ENCODE measurements around the gene PLSCR5.

The PLSCR5 gene

DNA sequence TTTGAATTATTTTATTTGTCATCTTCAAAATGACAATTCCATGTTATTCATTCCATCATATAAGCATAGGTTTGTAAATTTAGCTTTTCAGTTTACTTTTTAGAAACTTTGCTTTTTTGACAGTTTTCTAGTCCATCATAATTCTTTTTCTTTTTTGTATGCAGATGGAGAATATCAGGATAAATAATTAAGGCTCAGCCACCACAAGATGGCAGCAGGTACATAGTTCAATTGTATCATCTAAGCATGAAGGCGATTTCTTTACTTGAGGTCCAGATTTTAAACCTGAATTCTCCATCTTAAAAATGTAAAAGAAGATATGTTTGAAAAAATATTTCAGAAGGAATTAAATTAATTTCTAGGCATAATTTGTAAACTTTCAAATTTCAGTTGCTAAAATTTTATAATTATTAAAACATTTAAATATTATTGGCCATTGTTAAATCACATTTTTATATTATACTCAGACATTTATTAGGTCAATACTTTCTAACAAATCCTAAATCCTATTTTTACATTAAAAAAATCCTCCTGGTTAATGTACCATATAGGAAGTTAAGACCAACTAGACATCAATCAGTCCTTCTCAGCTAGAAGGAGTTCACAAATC, 15.1 kb downstream of the PLSCR5 start:
- Histone ChIP-seq H3K4me3 (no peak overlapping the region), H3K27ac (no peak overlapping the region)
- no peak for DNase-seq (ENCODE audit: low spot score)
- TF ChIP-seq, protein P1, sequence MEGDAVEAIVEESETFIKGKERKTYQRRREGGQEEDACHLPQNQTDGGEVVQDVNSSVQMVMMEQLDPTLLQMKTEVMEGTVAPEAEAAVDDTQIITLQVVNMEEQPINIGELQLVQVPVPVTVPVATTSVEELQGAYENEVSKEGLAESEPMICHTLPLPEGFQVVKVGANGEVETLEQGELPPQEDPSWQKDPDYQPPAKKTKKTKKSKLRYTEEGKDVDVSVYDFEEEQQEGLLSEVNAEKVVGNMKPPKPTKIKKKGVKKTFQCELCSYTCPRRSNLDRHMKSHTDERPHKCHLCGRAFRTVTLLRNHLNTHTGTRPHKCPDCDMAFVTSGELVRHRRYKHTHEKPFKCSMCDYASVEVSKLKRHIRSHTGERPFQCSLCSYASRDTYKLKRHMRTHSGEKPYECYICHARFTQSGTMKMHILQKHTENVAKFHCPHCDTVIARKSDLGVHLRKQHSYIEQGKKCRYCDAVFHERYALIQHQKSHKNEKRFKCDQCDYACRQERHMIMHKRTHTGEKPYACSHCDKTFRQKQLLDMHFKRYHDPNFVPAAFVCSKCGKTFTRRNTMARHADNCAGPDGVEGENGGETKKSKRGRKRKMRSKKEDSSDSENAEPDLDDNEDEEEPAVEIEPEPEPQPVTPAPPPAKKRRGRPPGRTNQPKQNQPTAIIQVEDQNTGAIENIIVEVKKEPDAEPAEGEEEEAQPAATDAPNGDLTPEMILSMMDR (IDR thresholded peaks at IDR 0.05): peak; percentile 37

DNA sequence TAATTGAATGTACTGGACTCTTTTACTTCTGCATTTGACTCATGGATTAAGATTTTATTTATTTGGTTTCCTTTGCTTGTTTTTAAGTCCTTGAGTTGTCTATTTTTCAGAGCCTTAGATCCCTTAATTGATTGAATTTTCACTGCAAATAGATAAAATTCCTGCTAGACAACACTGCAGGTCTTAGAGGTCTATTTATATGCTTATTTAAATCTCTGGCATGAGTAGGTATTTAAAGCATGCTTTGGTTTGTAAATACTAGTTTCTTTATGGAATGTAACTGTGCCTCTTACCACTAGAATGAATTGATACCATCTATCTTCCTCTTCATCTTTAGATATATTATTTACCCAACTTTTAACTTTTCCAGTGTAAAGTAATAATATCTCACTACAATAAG, 20.0 kb downstream of the PLSCR5 start:
- no peak overlapping the region for H3K27ac ChIP-seq
- DNase-seq (ENCODE audit: low spot score): no peak
- no peak overlapping the region for H3K4me3 ChIP-seq
- TF ChIP-seq, protein P1 (IDR thresholded peaks at IDR 0.05): no peak

DNA sequence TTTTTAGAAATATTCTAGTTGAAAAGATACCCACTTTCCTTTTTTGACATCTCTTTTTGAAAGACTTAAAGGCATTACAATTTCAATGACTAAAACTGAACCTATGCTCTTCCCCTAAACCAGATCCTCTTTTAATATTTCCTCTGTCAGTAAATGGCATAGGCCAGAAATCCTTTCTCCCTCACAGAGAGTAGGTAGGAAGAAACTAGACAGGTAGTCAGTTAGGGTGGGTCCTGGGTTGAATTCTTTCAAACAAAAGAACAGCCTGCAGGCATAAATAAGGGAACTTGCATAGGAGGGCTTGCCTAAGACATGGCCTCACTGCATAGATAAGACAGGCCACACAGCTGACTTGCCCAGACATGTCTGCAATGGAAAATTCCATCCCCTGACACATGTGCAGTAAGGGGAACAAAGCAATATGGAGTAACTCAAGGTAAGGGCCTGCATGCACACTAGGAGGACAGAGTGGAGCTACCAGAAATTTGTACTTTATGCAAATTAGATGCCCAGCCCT, 23.1 kb downstream of the PLSCR5 start:
- H3K27ac ChIP-seq: no peak overlapping the region
- H3K4me3 ChIP-seq: no peak overlapping the region
- no peak for DNase-seq (ENCODE audit: low spot score)
- TF ChIP-seq, protein P1 (IDR thresholded peaks at IDR 0.05): no peak

DNA sequence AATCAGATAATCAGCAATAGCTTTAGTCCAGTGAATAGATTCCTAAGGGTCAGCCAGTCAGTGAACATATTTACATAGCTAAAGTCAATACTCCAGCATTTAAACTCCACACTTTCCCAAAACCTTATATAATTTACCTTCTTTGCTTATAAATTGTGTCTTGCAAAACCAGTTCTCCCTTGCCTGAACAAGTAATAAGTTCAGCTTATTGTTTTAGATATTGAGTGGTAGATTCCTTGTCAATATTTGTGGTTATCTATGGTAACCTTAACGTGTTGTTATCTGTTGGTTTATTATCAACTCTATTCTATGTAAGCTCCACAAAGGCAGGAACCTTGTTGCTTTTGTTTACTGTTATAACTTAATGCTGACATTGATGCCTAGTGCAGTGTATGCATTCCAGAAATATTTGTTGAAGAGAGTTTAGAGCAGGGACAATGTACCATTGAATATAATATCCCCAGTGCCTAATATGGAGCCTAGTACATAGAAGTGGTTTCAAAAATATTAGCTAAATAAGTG, 24.0 kb downstream of the PLSCR5 start:
- TF ChIP-seq, protein P1 (IDR thresholded peaks at IDR 0.05): no peak
- no peak for DNase-seq (ENCODE audit: low spot score)
- no peak overlapping the region for H3K27ac ChIP-seq
- H3K4me3 ChIP-seq: no peak overlapping the region

DNA sequence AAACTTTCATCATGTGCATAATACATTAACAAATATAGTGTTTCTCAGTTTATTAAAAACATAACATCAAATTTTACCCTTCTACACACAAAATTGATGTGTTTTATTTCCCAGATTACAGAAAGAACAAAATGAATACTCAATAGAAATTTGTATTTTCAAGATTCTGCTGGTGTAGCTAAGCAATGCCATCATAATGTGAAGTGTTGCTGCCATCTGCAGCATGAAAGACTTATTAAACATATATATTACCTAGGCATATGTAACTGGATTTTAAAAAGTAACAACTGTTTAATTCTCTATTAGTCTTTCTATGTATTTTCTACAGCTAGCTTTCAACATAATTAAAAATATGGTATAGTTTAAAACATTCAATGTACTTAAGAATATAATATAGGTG, 27.5 kb downstream of the PLSCR5 start:
- DNase-seq (ENCODE audit: low spot score): no peak
- TF ChIP-seq, protein P1 (IDR thresholded peaks at IDR 0.05): no peak
- Histone ChIP-seq H3K4me3 (no peak overlapping the region), H3K27ac (no peak overlapping the region)

DNA sequence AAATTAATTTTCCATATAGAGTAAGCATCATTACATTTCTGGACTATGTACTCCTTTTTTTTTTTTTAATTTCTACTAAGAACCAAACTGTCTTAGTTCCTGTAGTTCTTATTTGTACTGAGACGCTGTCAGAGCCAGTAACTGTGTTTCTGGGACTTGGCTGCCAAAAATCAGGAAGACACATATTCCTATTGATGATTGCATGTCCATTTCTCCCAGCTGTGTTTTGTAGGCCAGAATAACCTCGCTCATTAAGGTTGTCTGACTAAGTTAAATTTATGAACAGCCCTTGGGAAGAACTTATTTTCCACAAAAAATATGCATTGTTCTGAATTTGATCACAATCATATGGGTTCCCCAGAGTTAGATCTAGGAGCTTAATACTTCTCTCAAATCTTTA, 29.5 kb downstream of the PLSCR5 start:
- DNase-seq (ENCODE audit: low spot score): no peak
- no peak overlapping the region for H3K4me3 ChIP-seq
- TF ChIP-seq, protein P1 (IDR thresholded peaks at IDR 0.05): no peak
- no peak overlapping the region for H3K27ac ChIP-seq

DNA sequence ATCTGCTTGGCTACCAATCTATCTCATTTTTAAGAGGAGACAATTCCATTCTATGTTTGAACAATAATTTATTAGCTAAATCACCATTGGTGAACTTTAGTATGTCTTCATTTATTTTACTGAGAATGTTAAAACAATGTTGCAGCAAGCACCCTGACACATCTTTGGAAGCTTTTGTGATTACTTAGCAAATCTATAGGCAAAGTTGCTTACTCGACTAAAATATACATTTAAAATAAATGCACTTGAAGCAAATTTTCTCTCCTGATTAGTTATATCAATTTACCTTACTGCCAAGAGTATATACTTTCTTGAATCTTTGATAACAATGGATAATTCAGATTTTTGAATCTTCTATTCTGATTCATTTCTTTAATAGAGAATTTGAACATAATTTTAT, 31.0 kb downstream of the PLSCR5 start:
- no peak overlapping the region for H3K4me3 ChIP-seq
- TF ChIP-seq, protein P1 (IDR thresholded peaks at IDR 0.05): no peak
- no peak for DNase-seq (ENCODE audit: low spot score)
- H3K27ac ChIP-seq: no peak overlapping the region
